K562 (cell line): ENCODE data around the gene MLLT3. TPM values are rescaled to one million over a fixed set of nuclear protein-coding genes. Genes with fewer than 3 reads are reported as not detected.

ENCODE experiments used
- ATAC-seq: fragments of 200-7000 bp; cut with Tn5 transposase; 3 replicates; pipeline ENCODE4 v1.9.1; 2020; ENCODE audit warnings: moderate library complexity
- BruUV-seq: library from RNA; stranded (reverse); fragments of 400-500 nt; replicated peaks from 2 replicates; lab custom pipeline; 2021; lab: Mats Ljungman, UMichigan
- CTCF ChIA-PET: fragments of 300-600 bp; formaldehyde crosslinking; extraction: SDS; loops from one replicate; lab custom pipeline; 2021; ENCODE audit warnings: low intra/inter-chr PET ratio; lab: Yijun Ruan, JAX
- POLR2A ChIA-PET: fragments of 300-600, 350-650 bp; sonication (Branson Sonifier 250); formaldehyde crosslinking; extraction: SDS; loops from one replicate; lab custom pipeline; 2021; ENCODE audit warnings: antibody characterized with exemption, inconsistent platforms; lab: Yijun Ruan, JAX
- DNase-seq, 4 experiments: peaks; one replicate each; pipeline versions ENCODE4 v3.0.0 to v3.0.0-alpha.2; 2011 to 2018; ENCODE audit warnings: low spot score in 3 of 4, mixed read lengths in 3 of 4; ENCODE audit errors: extremely low read depth in 1 of 4
- FAIRE-seq: peaks from 2 replicates; lab custom pipeline; 2011; peaks lifted over from hg19 to GRCh38; lab: Jason Lieb, UNC
- H2AFZ ChIP-seq: 2 replicates; pipeline ENCODE4 v1.6.0; 2011; ENCODE audit warnings: low read depth, low read length, control low read depth, inconsistent platforms
- H3K27ac ChIP-seq: fragments of 200-600 bp; 3 replicates; pipeline ENCODE4 v1.8.0; 2011; ENCODE audit warnings: low read depth, mild to moderate bottlenecking, control low read depth, inconsistent platforms, low read length, moderate library complexity, mixed read lengths; ENCODE audit errors: extremely low read depth
- H3K27me3 ChIP-seq, 2 experiments: fragments of 300-600 bp in 1 of 2; 2 replicates in 1 of 2; 3 replicates in 1 of 2; pipeline versions ENCODE4 v1.6.0 to v1.8.0; 2011; ENCODE audit warnings: inconsistent platforms in 2 of 2, low read length in 2 of 2, mild to moderate bottlenecking in 1 of 2, mixed read lengths in 1 of 2, moderate library complexity in 1 of 2; ENCODE audit not compliant: control insufficient read depth in 2 of 2, insufficient read depth in 2 of 2
- H3K36me3 ChIP-seq: fragments of 300-600 bp; 3 replicates; pipeline ENCODE4 v1.8.0; 2011; ENCODE audit warnings: mild to moderate bottlenecking, low read length, inconsistent platforms; ENCODE audit not compliant: control insufficient read depth, insufficient read depth
- H3K4me1 ChIP-seq, 2 experiments: fragments of 200-600 bp in 1 of 2; replicated peaks in 1 of 2; 2 replicates in 1 of 2; 3 replicates in 1 of 2; pipeline versions ENCODE4 v1.5.1 to v1.8.0; 2011; ENCODE audit warnings: inconsistent platforms in 2 of 2, low read length in 2 of 2, mild to moderate bottlenecking in 1 of 2, mixed read lengths in 1 of 2, moderate library complexity in 1 of 2; ENCODE audit not compliant: control insufficient read depth in 2 of 2, insufficient read depth in 2 of 2
- H3K4me2 ChIP-seq: 2 replicates; pipeline ENCODE4 v1.6.1; 2011; ENCODE audit warnings: low read length, control low read depth, inconsistent platforms, mixed read lengths; ENCODE audit not compliant: insufficient read depth
- H3K4me3 ChIP-seq: fragments of 200-600 bp; sonication (generic), shearing (Covaris generic); 2 replicates; pipeline ENCODE4 v1.5.1; 2016; ENCODE audit warnings: control low read depth, inconsistent platforms
- H3K79me2 ChIP-seq: fragments of 200-600 bp; 3 replicates; pipeline ENCODE4 v1.8.0; 2011; ENCODE audit warnings: low read length, inconsistent platforms; ENCODE audit not compliant: control insufficient read depth, insufficient read depth
- H3K9ac ChIP-seq, 2 experiments: 2 replicates each; pipeline versions ENCODE4 v1.6.0 to v1.6.1; 2011; ENCODE audit warnings: low read depth in 2 of 2, low read length in 2 of 2, control low read depth in 1 of 2, inconsistent platforms in 1 of 2, mild to moderate bottlenecking in 1 of 2, mixed read lengths in 1 of 2; ENCODE audit not compliant: insufficient read depth in 1 of 2
- H3K9me1 ChIP-seq: one replicate; pipeline ENCODE4 v1.6.0; 2011; ENCODE audit warnings: inconsistent platforms, mild to moderate bottlenecking, low read length, moderate library complexity; ENCODE audit not compliant: control insufficient read depth, insufficient read depth
- H3K9me3 ChIP-seq: replicated peaks from 2 replicates; pipeline ENCODE4 v1.5.1; 2011; ENCODE audit warnings: low read depth, low read length, inconsistent platforms; ENCODE audit not compliant: control insufficient read depth, insufficient read depth
- H4K20me1 ChIP-seq: replicated peaks from 2 replicates; pipeline ENCODE4 v1.6.1; 2011; ENCODE audit warnings: low read length, inconsistent platforms, mixed read lengths; ENCODE audit not compliant: control insufficient read depth, insufficient read depth
- GATAD2A ChIP-seq: fragments of 450-650 bp; IDR thresholded peaks from 2 replicates; pipeline ENCODE4 v1.6.1; 2017
- ILF3 ChIP-seq: fragments of 450-650 bp; IDR thresholded peaks from 2 replicates; pipeline ENCODE4 v1.6.1; 2018; ENCODE audit warnings: antibody characterized with exemption, mild to moderate bottlenecking, moderate library complexity, borderline replicate concordance
- PTBP1 ChIP-seq: fragments of 200-400 bp; formaldehyde crosslinking; IDR thresholded peaks from 2 replicates; pipeline ENCODE4 v1.6.1; 2017; ENCODE audit warnings: low read depth, low read length
- ZNF212 ChIP-seq: fragments of 450-650 bp; formaldehyde crosslinking; IDR thresholded peaks from 2 replicates; pipeline ENCODE4 v1.4.0; 2020; ENCODE audit warnings: mild to moderate bottlenecking
- WGBS: fragments of 100-300 bp; shearing (Covaris generic); methylation state at CpG from one replicate; pipeline ENCODE4 v1.1.6; 2016; ENCODE audit warnings: low coverage, mixed read lengths; ENCODE audit not compliant: insufficient coverage; ENCODE audit errors: missing lambda C conversion rate; 5-methylcytosine and 5-hydroxymethylcytosine counted together
- in situ Hi-C: fragments of 300-500 bp; cut with MboI; formaldehyde crosslinking; loops from 4 replicates; pipeline ENCODE4 v1.15.0; 2018; ENCODE audit warnings: inconsistent platforms, mixed read lengths
- intact Hi-C: fragments of 100-400 bp; cut with micrococcal nuclease; formaldehyde crosslinking; loops from 2 replicates; pipeline ENCODE4 v1.14.2; 2022
- polyA plus RNA-seq, 8 experiments: library from polyadenylated mRNA; depleted of rRNA in 4 of 8; stranded (reverse) in 5 of 8; unstranded in 3 of 8; fragments of >200 nt; fragmentation: Nextera tagmentation in 2 of 8; fragmentation: Illumina TruSeq in 1 of 8; extraction: Ambion mirVana in 2 of 8; extraction: Trizol in 1 of 8; gene quantifications; 2 replicates each; pipeline versions ENCODE4 v1.2.1 to v1.2.3, GENCODE V29; 2011 to 2014; ENCODE audit warnings: inconsistent platforms in 1 of 8, missing spikeins in 1 of 8
- total RNA-seq, 7 experiments: library from RNA; depleted of rRNA in 6 of 7; stranded (reverse); fragments of >200 nt in 6 of 7; fragmentation: Illumina TruSeq in 2 of 7; extraction: Trizol in 2 of 7; gene quantifications; 2 replicates each; pipeline versions ENCODE4 v1.2.1 to v1.2.3, GENCODE V29; 2011 to 2021; ENCODE audit warnings: low replicate concordance in 1 of 7
- TF ChIP-seq, protein P1 (sequence below): IDR thresholded peaks from 2 replicates; pipeline ENCODE4 v1.6.1; 2016; ENCODE audit warnings: missing genetic modification characterization, missing compliant biosample characterization
- TF ChIP-seq, protein P2 (sequence below): fragments of 450-650 bp; IDR thresholded peaks from 2 replicates; pipeline ENCODE4 v1.7.0; 2016; ENCODE audit warnings: borderline replicate concordance
- TF ChIP-seq, protein P3 (sequence below): fragments of 200-400 bp; formaldehyde crosslinking; IDR thresholded peaks from 2 replicates; pipeline ENCODE4 v1.6.1; 2017; ENCODE audit warnings: mild to moderate bottlenecking, low read depth, low read length, moderate library complexity
- TF ChIP-seq, protein P4 (sequence below): fragments of 450-650 bp; IDR thresholded peaks from 2 replicates; pipeline ENCODE4 v1.6.1; 2017; ENCODE audit warnings: antibody characterized with exemption, mild to moderate bottlenecking
- TF ChIP-seq, protein P5 (sequence below): sonication (generic); formaldehyde crosslinking; IDR thresholded peaks from 2 replicates; pipeline ENCODE4 v1.8.1; 2023; ENCODE audit warnings: mild to moderate bottlenecking, missing genetic modification reagents

MLLT3 gene
- total and polyA plus RNA-seq, 9 of the 15 experiments (the other 6 are each of a cell fraction or from before 2014, with no cell fraction given) = 0.07 to 0.42 (median 0.22) TPM; not detected in 4

DNA sequence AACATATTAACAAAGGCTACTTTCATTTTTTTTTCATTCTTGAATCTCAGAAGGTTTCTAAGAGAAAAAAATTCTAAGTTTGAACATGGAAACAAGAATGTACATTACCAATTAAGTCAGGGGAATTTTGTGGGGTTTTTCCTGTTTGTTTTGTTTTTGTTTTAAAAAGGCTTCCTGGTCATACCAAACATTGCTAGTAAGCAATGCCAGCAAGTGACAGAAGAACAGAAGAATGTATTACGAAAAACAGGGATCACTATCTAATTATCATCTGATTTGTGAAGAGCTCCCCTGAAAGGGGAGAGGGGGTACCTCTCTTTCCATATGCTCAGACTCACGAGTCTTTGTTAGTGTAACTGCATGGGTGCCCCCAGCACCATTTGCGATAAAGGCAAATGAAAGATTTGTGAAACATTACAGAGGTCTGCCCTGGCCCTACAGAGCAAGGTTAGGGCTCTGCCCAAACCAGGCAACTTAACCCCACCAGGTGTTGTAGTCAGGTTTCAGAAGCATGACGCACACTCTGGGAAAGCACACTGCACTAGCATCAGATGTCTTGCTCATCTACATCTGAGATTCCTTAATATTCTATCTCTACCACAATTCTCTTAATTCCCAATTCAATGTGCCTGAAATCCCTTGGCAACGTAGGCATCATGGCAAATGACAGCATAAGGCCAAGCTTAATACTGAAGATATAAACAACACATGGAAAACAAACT lies 268.2 kb downstream of the MLLT3 start:
- ChIA-PET CTCF (no interaction called here), POLR2A (no interaction called here)
- no peak overlapping the region for H2AFZ ChIP-seq
- no TSS peak for BruUV-seq
- H3K27ac ChIP-seq = no peak overlapping the region
- H3K36me3 ChIP-seq = no peaks in the 10 kb centered on the region
- 2% methylated on average over 5 of the region's 5 CpGs for WGBS
- no peak overlapping the region for H3K4me2 ChIP-seq
- H3K4me3 ChIP-seq = no peak overlapping the region
- no peaks in the 10 kb centered on the region for H3K27me3 ChIP-seq
- H3K9me3 ChIP-seq = no peaks in the 10 kb centered on the region
- no peaks in the 10 kb centered on the region for H3K4me1 ChIP-seq
- H4K20me1 ChIP-seq = no peaks in the 10 kb centered on the region
- no peak overlapping the region for H3K9ac ChIP-seq
- DNase-seq (no peak), FAIRE-seq (no peak), ATAC-seq (no peak)
- in situ Hi-C loops = no loop called here
- H3K9me1 ChIP-seq = no peaks in the 10 kb centered on the region
- intact Hi-C loops = no loop called here
- H3K79me2 ChIP-seq = no peaks in the 10 kb centered on the region
- TF ChIP-seq, protein P1, sequence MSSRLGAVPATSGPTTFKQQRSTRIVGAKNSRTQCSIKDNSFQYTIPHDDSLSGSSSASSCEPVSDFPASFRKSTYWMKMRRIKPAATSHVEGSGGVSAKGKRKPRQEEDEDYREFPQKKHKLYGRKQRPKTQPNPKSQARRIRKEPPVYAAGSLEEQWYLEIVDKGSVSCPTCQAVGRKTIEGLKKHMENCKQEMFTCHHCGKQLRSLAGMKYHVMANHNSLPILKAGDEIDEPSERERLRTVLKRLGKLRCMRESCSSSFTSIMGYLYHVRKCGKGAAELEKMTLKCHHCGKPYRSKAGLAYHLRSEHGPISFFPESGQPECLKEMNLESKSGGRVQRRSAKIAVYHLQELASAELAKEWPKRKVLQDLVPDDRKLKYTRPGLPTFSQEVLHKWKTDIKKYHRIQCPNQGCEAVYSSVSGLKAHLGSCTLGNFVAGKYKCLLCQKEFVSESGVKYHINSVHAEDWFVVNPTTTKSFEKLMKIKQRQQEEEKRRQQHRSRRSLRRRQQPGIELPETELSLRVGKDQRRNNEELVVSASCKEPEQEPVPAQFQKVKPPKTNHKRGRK = no peak
- TF ChIP-seq, protein P2, sequence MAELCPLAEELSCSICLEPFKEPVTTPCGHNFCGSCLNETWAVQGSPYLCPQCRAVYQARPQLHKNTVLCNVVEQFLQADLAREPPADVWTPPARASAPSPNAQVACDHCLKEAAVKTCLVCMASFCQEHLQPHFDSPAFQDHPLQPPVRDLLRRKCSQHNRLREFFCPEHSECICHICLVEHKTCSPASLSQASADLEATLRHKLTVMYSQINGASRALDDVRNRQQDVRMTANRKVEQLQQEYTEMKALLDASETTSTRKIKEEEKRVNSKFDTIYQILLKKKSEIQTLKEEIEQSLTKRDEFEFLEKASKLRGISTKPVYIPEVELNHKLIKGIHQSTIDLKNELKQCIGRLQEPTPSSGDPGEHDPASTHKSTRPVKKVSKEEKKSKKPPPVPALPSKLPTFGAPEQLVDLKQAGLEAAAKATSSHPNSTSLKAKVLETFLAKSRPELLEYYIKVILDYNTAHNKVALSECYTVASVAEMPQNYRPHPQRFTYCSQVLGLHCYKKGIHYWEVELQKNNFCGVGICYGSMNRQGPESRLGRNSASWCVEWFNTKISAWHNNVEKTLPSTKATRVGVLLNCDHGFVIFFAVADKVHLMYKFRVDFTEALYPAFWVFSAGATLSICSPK = no peak
- TF ChIP-seq ZNF212 (CRISPR knock-in tag) (no peak), GATAD2A (no peak), PTBP1 (no peak), ILF3 (no peak)
- TF ChIP-seq, protein P3, sequence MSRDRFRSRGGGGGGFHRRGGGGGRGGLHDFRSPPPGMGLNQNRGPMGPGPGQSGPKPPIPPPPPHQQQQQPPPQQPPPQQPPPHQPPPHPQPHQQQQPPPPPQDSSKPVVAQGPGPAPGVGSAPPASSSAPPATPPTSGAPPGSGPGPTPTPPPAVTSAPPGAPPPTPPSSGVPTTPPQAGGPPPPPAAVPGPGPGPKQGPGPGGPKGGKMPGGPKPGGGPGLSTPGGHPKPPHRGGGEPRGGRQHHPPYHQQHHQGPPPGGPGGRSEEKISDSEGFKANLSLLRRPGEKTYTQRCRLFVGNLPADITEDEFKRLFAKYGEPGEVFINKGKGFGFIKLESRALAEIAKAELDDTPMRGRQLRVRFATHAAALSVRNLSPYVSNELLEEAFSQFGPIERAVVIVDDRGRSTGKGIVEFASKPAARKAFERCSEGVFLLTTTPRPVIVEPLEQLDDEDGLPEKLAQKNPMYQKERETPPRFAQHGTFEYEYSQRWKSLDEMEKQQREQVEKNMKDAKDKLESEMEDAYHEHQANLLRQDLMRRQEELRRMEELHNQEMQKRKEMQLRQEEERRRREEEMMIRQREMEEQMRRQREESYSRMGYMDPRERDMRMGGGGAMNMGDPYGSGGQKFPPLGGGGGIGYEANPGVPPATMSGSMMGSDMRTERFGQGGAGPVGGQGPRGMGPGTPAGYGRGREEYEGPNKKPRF = no peak
- TF ChIP-seq, protein P4, sequence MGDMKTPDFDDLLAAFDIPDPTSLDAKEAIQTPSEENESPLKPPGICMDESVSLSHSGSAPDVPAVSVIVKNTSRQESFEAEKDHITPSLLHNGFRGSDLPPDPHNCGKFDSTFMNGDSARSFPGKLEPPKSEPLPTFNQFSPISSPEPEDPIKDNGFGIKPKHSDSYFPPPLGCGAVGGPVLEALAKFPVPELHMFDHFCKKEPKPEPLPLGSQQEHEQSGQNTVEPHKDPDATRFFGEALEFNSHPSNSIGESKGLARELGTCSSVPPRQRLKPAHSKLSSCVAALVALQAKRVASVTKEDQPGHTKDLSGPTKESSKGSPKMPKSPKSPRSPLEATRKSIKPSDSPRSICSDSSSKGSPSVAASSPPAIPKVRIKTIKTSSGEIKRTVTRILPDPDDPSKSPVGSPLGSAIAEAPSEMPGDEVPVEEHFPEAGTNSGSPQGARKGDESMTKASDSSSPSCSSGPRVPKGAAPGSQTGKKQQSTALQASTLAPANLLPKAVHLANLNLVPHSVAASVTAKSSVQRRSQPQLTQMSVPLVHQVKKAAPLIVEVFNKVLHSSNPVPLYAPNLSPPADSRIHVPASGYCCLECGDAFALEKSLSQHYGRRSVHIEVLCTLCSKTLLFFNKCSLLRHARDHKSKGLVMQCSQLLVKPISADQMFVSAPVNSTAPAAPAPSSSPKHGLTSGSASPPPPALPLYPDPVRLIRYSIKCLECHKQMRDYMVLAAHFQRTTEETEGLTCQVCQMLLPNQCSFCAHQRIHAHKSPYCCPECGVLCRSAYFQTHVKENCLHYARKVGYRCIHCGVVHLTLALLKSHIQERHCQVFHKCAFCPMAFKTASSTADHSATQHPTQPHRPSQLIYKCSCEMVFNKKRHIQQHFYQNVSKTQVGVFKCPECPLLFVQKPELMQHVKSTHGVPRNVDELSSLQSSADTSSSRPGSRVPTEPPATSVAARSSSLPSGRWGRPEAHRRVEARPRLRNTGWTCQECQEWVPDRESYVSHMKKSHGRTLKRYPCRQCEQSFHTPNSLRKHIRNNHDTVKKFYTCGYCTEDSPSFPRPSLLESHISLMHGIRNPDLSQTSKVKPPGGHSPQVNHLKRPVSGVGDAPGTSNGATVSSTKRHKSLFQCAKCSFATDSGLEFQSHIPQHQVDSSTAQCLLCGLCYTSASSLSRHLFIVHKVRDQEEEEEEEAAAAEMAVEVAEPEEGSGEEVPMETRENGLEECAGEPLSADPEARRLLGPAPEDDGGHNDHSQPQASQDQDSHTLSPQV = no peak
- TF ChIP-seq, protein P5, sequence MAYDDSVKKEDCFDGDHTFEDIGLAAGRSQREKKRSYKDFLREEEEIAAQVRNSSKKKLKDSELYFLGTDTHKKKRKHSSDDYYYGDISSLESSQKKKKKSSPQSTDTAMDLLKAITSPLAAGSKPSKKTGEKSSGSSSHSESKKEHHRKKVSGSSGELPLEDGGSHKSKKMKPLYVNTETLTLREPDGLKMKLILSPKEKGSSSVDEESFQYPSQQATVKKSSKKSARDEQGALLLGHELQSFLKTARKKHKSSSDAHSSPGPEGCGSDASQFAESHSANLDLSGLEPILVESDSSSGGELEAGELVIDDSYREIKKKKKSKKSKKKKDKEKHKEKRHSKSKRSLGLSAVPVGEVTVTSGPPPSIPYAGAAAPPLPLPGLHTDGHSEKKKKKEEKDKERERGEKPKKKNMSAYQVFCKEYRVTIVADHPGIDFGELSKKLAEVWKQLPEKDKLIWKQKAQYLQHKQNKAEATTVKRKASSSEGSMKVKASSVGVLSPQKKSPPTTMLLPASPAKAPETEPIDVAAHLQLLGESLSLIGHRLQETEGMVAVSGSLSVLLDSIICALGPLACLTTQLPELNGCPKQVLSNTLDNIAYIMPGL (CRISPR knock-in tag) = no peak
